ENCODE measurements around the gene ANGPTL2.

DNA sequence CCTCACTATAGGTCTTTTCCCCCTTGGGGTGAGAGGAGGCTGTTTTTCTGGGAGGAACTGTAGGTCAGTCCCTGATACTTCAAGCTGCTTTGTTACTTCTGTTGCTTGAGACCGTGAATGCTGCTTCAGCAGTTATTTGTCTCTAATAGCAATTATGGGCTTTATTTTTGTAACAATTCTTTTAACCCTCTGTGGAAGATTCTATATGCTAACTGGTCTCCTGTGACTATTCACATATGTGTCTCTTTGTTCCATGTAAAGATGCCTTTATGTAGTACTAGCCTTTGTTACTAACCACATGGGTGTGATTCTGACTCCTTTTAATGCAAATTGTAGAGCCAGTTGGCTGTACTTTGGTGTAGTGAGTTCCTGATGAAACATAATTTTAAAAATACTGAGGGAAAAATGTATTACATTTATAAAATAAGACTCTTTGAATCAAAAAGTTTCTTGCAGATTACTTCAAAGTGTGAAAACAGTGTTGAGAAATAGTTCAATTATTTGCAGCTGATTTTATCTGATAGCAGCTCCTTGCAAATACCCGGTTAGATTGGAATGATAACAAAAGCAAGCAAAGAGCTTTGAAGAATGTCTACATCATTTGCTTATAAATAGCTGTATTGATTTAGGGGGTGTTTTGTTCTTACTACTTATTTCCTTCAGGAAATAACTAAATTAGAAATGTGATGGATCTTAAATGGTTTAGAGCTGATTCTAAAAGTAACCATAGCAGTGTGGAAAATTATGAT is 46.6 kb downstream of the ANGPTL2 start:
- TF ChIP-seq CTCF (IDR thresholded peaks at IDR 0.05; ENCODE audit: low read depth, low read length), result no peak
- no peak for TF ChIP-seq EZH2phosphoT487 (IDR thresholded peaks at IDR 0.05; ENCODE audit: low read depth)
